GF-D8 (cell line): ENCODE measurements around the gene PUS10.
"Not testable (repeated sequence)": the region's sequence is repeated elsewhere in the genome, so short reads cannot be mapped to it uniquely, and the experiment has no call there.

Experiments
- DNase-seq: peaks from one replicate; lab custom pipeline; 2025; lab: John Stamatoyannopoulos, UW

PUS10 gene

GRCh38 chr2:61011678-61012077 lies 6.4 kb downstream of the PUS10 start:
- no peak for DNase-seq

GRCh38 chr2:61009355-61009754 lies 8.7 kb downstream of the PUS10 start:
- DNase-seq: no peak

- DNase-seq: no peak
Observed at GRCh38 chr2:61006486-61007105, 11.5 kb downstream of the PUS10 start.

GRCh38 chr2:61005736-61006135 lies 12.3 kb downstream of the PUS10 start:
- DNase-seq: no peak

GRCh38 chr2:60998628-60999545 lies 19.2 kb downstream of the PUS10 start:
- no peak for DNase-seq

- no peak for DNase-seq
Observed at GRCh38 chr2:60994131-60994530, 23.9 kb downstream of the PUS10 start.

GRCh38 chr2:60992985-60993392 lies 25.1 kb downstream of the PUS10 start:
- DNase-seq: peak; percentile 57

GRCh38 chr2:60991644-60992043 lies 26.4 kb downstream of the PUS10 start:
- no peak for DNase-seq

GRCh38 chr2:60989259-60989658 lies 28.8 kb downstream of the PUS10 start:
- no peak for DNase-seq

GRCh38 chr2:60987656-60988055 lies 30.4 kb downstream of the PUS10 start:
- not testable (repeated sequence) for DNase-seq

GRCh38 chr2:60987041-60987440 lies 31.0 kb downstream of the PUS10 start:
- DNase-seq: no peak

GRCh38 chr2:60984720-60985119 lies 33.3 kb downstream of the PUS10 start:
- peak; percentile 49 for DNase-seq

GRCh38 chr2:60982066-60982465 lies 36.0 kb downstream of the PUS10 start:
- not testable (repeated sequence) for DNase-seq

GRCh38 chr2:60980071-60980815 lies 37.8 kb downstream of the PUS10 start:
- no peak for DNase-seq

GRCh38 chr2:60979231-60979630 lies 38.8 kb downstream of the PUS10 start:
- DNase-seq: peak; percentile 50

GRCh38 chr2:60977562-60977895 lies 40.5 kb downstream of the PUS10 start:
- DNase-seq: no peak

- DNase-seq: no peak
Observed at GRCh38 chr2:60976875-60977561, 41.0 kb downstream of the PUS10 start.

- no peak for DNase-seq
Observed at GRCh38 chr2:60976256-60976850, 41.7 kb downstream of the PUS10 start.

GRCh38 chr2:60974652-60975051 lies 43.4 kb downstream of the PUS10 start:
- no peak for DNase-seq

GRCh38 chr2:60973705-60974104 lies 44.4 kb downstream of the PUS10 start:
- no peak for DNase-seq

- DNase-seq: no peak
Observed at GRCh38 chr2:60972889-60973656, 45.0 kb downstream of the PUS10 start.
